Endothelial cell of umbilical vein (primary cell): Measurements from ENCODE around the gene COX10. TPM values are rescaled to one million over a fixed set of nuclear protein-coding genes. Genes with fewer than 3 reads are reported as not detected.
A peak's percentile ranks its signal among the peaks of the same experiment; 100 is the strongest.

Experiments
- BruUV-seq: library from RNA; stranded (reverse); fragments of 400-500 nt; replicated peaks from 2 replicates; lab custom pipeline; 2021; lab: Mats Ljungman, UMichigan
- CTCF ChIA-PET: fragments of 300-600, 350-600 bp; sonication (Branson Sonifier 250); formaldehyde crosslinking; loops from one replicate; lab custom pipeline; 2021; ENCODE audit warnings: antibody characterized with exemption, inconsistent platforms; lab: Charles Lee
- POLR2A ChIA-PET: fragments of 300-600, 350-600 bp; sonication (Branson Sonifier 250); formaldehyde crosslinking; loops from one replicate; lab custom pipeline; 2021; ENCODE audit warnings: antibody characterized with exemption, inconsistent platforms; lab: Charles Lee
- DNase-seq: peaks from one replicate; pipeline ENCODE4 v3.0.0-alpha.2; 2011; ENCODE audit warnings: low read depth, low spot score
- FAIRE-seq: peaks from 2 replicates; lab custom pipeline; 2011; peaks lifted over from hg19 to GRCh38; lab: Jason Lieb, UNC
- H2AFZ ChIP-seq: 2 replicates; pipeline ENCODE4 v1.6.0; 2012; ENCODE audit warnings: low read depth, low read length, control low read depth, inconsistent platforms
- H3K27ac ChIP-seq: 2 replicates; pipeline ENCODE4 v1.5.1; 2011; ENCODE audit warnings: low read depth, mild to moderate bottlenecking, control low read depth, low read length, moderate library complexity; ENCODE audit not compliant: insufficient read depth
- H3K27me3 ChIP-seq, 2 experiments: 2 replicates each; pipeline versions ENCODE4 v1.6.0 to v1.6.1; 2011; ENCODE audit warnings: low read length in 2 of 2, mixed read lengths in 1 of 2; ENCODE audit not compliant: control insufficient read depth in 2 of 2, insufficient read depth in 2 of 2
- H3K36me3 ChIP-seq, 2 experiments: 2 replicates in 1 of 2; 3 replicates in 1 of 2; pipeline ENCODE4 v1.5.1; 2011; ENCODE audit warnings: low read length in 2 of 2, mild to moderate bottlenecking in 1 of 2, moderate library complexity in 1 of 2; ENCODE audit not compliant: control insufficient read depth in 2 of 2, insufficient read depth in 2 of 2; ENCODE audit errors: extremely low read depth in 1 of 2
- H3K4me1 ChIP-seq: 3 replicates; pipeline ENCODE4 v1.5.1; 2011; ENCODE audit warnings: mild to moderate bottlenecking, low read length; ENCODE audit not compliant: control insufficient read depth, insufficient read depth; ENCODE audit errors: extremely low read depth
- H3K4me2 ChIP-seq: 2 replicates; pipeline ENCODE4 v1.6.1; 2011; ENCODE audit warnings: low read length, control low read depth, mixed read lengths; ENCODE audit not compliant: insufficient read depth
- H3K4me3 ChIP-seq, 3 experiments: fragments of 200-600 bp in 1 of 3; sonication (generic), shearing (Covaris generic) in 1 of 3; replicated peaks in 1 of 3; 2 replicates each; pipeline ENCODE4 v1.5.1; 2011 to 2016; ENCODE audit warnings: control low read depth in 3 of 3, low read length in 3 of 3, mild to moderate bottlenecking in 2 of 3, inconsistent platforms in 1 of 3, low read depth in 1 of 3, moderate library complexity in 1 of 3; ENCODE audit not compliant: insufficient read depth in 1 of 3
- H3K79me2 ChIP-seq: 2 replicates; pipeline ENCODE4 v1.6.0; 2012; ENCODE audit warnings: low read length, inconsistent platforms; ENCODE audit not compliant: control insufficient read depth, insufficient read depth
- H3K9ac ChIP-seq: replicated peaks from 2 replicates; pipeline ENCODE3; 2011; ENCODE audit warnings: low read length, control low read depth; ENCODE audit not compliant: insufficient read depth; ENCODE audit errors: extremely low read depth
- H3K9me1 ChIP-seq: replicated peaks from 3 replicates; pipeline ENCODE4 v1.6.0; 2011; ENCODE audit warnings: mild to moderate bottlenecking, low read length; ENCODE audit not compliant: control insufficient read depth, insufficient read depth; ENCODE audit errors: extremely low read depth
- H3K9me3 ChIP-seq: replicated peaks from 2 replicates; pipeline ENCODE4 v1.5.1; 2012; ENCODE audit warnings: low read length, inconsistent platforms; ENCODE audit not compliant: control insufficient read depth, insufficient read depth
- H4K20me1 ChIP-seq: replicated peaks from 2 replicates; pipeline ENCODE3; 2011; ENCODE audit warnings: mild to moderate bottlenecking, low read length; ENCODE audit not compliant: control insufficient read depth, insufficient read depth; ENCODE audit errors: extremely low read depth
- EZH2 ChIP-seq: IDR thresholded peaks from 2 replicates; pipeline ENCODE4 v1.6.1; 2012; ENCODE audit warnings: borderline replicate concordance, low read depth, mild to moderate bottlenecking, moderate library complexity, low read length, inconsistent platforms; ENCODE audit not compliant: severe bottlenecking
- FOS ChIP-seq: IDR thresholded peaks from 2 replicates; pipeline ENCODE4 v1.6.1; 2011; ENCODE audit warnings: mild to moderate bottlenecking, low read length, moderate library complexity, borderline replicate concordance; ENCODE audit not compliant: insufficient read depth
- POLR2A ChIP-seq: IDR thresholded peaks from 2 replicates; pipeline ENCODE4 v1.6.1; 2012; ENCODE audit warnings: low read depth, mild to moderate bottlenecking, control low read depth, low read length
- POLR2AphosphoS5 ChIP-seq: IDR thresholded peaks from 2 replicates; pipeline ENCODE4 v1.6.1; 2012; ENCODE audit warnings: low read depth, mild to moderate bottlenecking, control low read depth, low read length, moderate library complexity; ENCODE audit not compliant: insufficient read depth
- dilution Hi-C: fragments of 300-500 bp; cut with MboI; formaldehyde crosslinking; loops from one replicate; pipeline ENCODE4 v1.15.0; 2019; ENCODE audit warnings: low sequenced_read_pairs; ENCODE audit not compliant: extremely low pct_ligation_motif_present
- intact Hi-C: fragments of 100-400 bp; cut with micrococcal nuclease; formaldehyde crosslinking; loops from one replicate; pipeline ENCODE4 v1.10.0; 2022
- polyA plus RNA-seq, 4 experiments: library from polyadenylated mRNA; depleted of rRNA in 3 of 4; stranded (reverse) in 3 of 4; unstranded in 1 of 4; fragments of >200 nt; gene quantifications; 2 replicates each; pipeline versions ENCODE4 v1.2.1 to v1.2.3, GENCODE V29; 2011 to 2012; ENCODE audit warnings: missing spikeins in 1 of 4
- total RNA-seq: library from RNA; stranded (reverse); gene quantifications from 2 replicates; pipeline ENCODE4 v1.2.3, GENCODE V29; 2021
- TF ChIP-seq, protein P1 (sequence below): IDR thresholded peaks from 2 replicates; pipeline ENCODE4 v1.6.1; 2011; ENCODE audit not compliant: insufficient read depth, insufficient read length
- TF ChIP-seq, protein P2 (sequence below), 2 donors: IDR thresholded peaks; 1 replicate in 1 of 2; 2 replicates in 1 of 2; pipeline ENCODE4 v1.5.1; 2011; ENCODE audit warnings: low read length in 2 of 2, mild to moderate bottlenecking in 2 of 2, moderate library complexity in 2 of 2, control low read depth in 1 of 2, inconsistent platforms in 1 of 2, low read depth in 1 of 2; ENCODE audit not compliant: insufficient read depth in 1 of 2; ENCODE audit errors: extremely low read depth in 1 of 2

Gene COX10
- total and polyA plus RNA-seq, 2 donors (not counting 3 experiments of a cell fraction or from before 2014, with no cell fraction given), result 9.8 to 12.1 TPM

DNA sequence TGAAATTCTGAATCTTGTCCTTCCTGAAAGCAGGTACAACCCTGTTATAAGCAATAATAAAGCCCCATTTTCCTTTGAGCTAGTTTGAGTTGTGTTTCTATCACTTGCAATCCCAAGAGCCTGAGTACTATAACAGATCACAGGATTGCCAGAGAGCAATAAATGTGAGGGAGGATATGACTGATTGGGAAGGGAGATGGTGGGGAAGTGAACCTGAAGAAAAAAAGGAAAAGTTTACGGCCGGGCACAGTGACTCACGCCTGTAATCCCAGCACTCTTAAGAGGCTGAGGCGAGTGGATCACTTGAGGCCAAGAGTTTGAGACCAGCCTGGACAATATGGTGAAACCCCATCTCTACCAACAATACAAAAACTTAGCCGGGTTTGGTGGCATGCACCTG lies 80.4 kb downstream of the COX10 start:
- Histone ChIP-seq H3K27ac (no peak overlapping the region), H3K36me3 (no peaks in the 10 kb centered on the region), H4K20me1 (no peaks in the 10 kb centered on the region), H3K9me1 (no peaks in the 10 kb centered on the region), H3K27me3 (no peaks in the 10 kb centered on the region), H3K4me1 (peaks cover 5% of the 10 kb centered on the region), H3K9me3 (no peaks in the 10 kb centered on the region), H3K79me2 (no peaks in the 10 kb centered on the region), H3K4me2 (no peak overlapping the region), H3K4me3 (no peak overlapping the region), H2AFZ (no peak overlapping the region), H3K9ac (no peak overlapping the region)
- no TSS peak for BruUV-seq
- dilution Hi-C loops, result no loop called here
- POLR2A ChIA-PET, result no interaction called here
- TF ChIP-seq, protein P1, sequence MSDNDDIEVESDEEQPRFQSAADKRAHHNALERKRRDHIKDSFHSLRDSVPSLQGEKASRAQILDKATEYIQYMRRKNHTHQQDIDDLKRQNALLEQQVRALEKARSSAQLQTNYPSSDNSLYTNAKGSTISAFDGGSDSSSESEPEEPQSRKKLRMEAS, result no peak
- TF ChIP-seq EZH2 (no peak), FOS (peak; percentile 49), POLR2A (no peak), POLR2AphosphoS5 (no peak)
- TF ChIP-seq, protein P2, sequence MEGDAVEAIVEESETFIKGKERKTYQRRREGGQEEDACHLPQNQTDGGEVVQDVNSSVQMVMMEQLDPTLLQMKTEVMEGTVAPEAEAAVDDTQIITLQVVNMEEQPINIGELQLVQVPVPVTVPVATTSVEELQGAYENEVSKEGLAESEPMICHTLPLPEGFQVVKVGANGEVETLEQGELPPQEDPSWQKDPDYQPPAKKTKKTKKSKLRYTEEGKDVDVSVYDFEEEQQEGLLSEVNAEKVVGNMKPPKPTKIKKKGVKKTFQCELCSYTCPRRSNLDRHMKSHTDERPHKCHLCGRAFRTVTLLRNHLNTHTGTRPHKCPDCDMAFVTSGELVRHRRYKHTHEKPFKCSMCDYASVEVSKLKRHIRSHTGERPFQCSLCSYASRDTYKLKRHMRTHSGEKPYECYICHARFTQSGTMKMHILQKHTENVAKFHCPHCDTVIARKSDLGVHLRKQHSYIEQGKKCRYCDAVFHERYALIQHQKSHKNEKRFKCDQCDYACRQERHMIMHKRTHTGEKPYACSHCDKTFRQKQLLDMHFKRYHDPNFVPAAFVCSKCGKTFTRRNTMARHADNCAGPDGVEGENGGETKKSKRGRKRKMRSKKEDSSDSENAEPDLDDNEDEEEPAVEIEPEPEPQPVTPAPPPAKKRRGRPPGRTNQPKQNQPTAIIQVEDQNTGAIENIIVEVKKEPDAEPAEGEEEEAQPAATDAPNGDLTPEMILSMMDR (IDR thresholded peaks at IDR 0.05; ENCODE audit: extremely low read depth in 1 of 2, insufficient read depth in 1 of 2, low read depth in 1 of 2, low read length in 2 of 2), result no peak
- intact Hi-C loops, result no loop called here
- CTCF ChIA-PET, result no interaction called here
- FAIRE-seq, result peak; percentile 15
- DNase-seq, result peak; percentile 56

DNA sequence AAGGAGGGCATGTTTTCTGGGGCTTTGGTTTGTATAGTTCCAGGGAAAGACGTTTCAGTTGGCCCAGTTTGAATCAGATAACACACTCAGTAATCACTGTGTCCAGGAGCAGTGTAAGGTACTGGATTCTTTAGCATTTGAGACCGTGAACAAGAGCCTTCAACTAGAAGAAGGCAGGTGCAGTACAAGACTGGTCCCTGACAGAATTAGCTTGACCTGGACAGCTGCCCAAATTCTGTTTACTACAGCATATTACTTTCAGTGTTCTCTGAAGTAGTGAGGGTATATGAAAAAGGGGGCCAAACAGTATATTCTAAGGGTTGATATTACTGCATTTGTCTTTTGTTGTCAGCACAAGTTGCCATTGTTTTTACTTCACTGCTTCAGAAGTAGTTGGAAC lies 81.3 kb downstream of the COX10 start:
- H3K4me3 ChIP-seq, result no peak overlapping the region
- H3K9ac ChIP-seq, result no peak overlapping the region
- H3K9me1 ChIP-seq, result no peaks in the 10 kb centered on the region
- no peak for FAIRE-seq
- ChIA-PET CTCF (no interaction called here), POLR2A (no interaction called here)
- H3K36me3 ChIP-seq, result no peaks in the 10 kb centered on the region
- no peak overlapping the region for H3K27ac ChIP-seq
- intact Hi-C loops, result no loop called here
- no peaks in the 10 kb centered on the region for H3K9me3 ChIP-seq
- no peaks in the 10 kb centered on the region for H3K27me3 ChIP-seq
- H3K4me2 ChIP-seq, result no peak overlapping the region
- BruUV-seq, result no TSS peak
- no peak for DNase-seq
- TF ChIP-seq POLR2A (no peak), FOS (no peak)
- peaks cover 5% of the 10 kb centered on the region for H3K4me1 ChIP-seq
- H2AFZ ChIP-seq, result no peak overlapping the region
- dilution Hi-C loops, result no loop called here
- no peaks in the 10 kb centered on the region for H3K79me2 ChIP-seq
- H4K20me1 ChIP-seq, result no peaks in the 10 kb centered on the region
